A673 (cell line): ENCODE results near the gene KCNG2. TPM values are rescaled to one million over a fixed set of nuclear protein-coding genes. Genes with fewer than 3 reads are reported as not detected.

Experiments
- BruUV-seq: library from RNA; stranded (reverse); fragments of 400-500 nt; replicated peaks from 2 replicates; lab custom pipeline; 2021; lab: Mats Ljungman, UMichigan
- CTCF ChIA-PET: fragments of 300-600 bp; sonication (Branson Sonifier 250); formaldehyde crosslinking; loops from one replicate; lab custom pipeline; 2022; ENCODE audit warnings: antibody characterized with exemption; lab: Charles Lee
- POLR2A ChIA-PET: fragments of 300-600 bp; sonication (Branson Sonifier 250); formaldehyde crosslinking; loops from one replicate; lab custom pipeline; 2022; ENCODE audit warnings: antibody characterized with exemption; ENCODE audit not compliant: low non-redundant PET; lab: Charles Lee
- DNase-seq: peaks from one replicate; pipeline ENCODE4 v3.0.0-alpha.2; 2015; ENCODE audit warnings: low spot score
- H3K27ac ChIP-seq: fragments of 200-600 bp; sonication (generic); 2 replicates; pipeline ENCODE4 v1.5.1; 2016; ENCODE audit warnings: mixed run types, low read depth, mild to moderate bottlenecking, mixed read lengths, antibody characterized with exemption, low read length; ENCODE audit not compliant: poor library complexity, severe bottlenecking
- H3K27me3 ChIP-seq: fragments of 200-600 bp; sonication (generic); replicated peaks from 2 replicates; pipeline ENCODE4 v1.6.1; 2017; ENCODE audit warnings: mixed run types, low read depth, mild to moderate bottlenecking, mixed read lengths, antibody characterized with exemption, low read length; ENCODE audit not compliant: insufficient read depth, poor library complexity
- H3K36me3 ChIP-seq: fragments of 200-600 bp; sonication (generic); 2 replicates; pipeline ENCODE4 v1.6.1; 2016; ENCODE audit warnings: mixed run types, mild to moderate bottlenecking, mixed read lengths, antibody characterized with exemption, low read length; ENCODE audit not compliant: insufficient read depth, poor library complexity, severe bottlenecking
- H3K4me1 ChIP-seq: fragments of 200-600 bp; sonication (generic); 2 replicates; pipeline ENCODE4 v1.6.1; 2017; ENCODE audit warnings: mixed run types, mild to moderate bottlenecking, mixed read lengths, antibody characterized with exemption, low read length; ENCODE audit not compliant: insufficient read depth, poor library complexity, severe bottlenecking
- H3K4me3 ChIP-seq: fragments of 200-600 bp; sonication (generic); 2 replicates; pipeline ENCODE4 v1.5.1; 2016; ENCODE audit warnings: low read depth, mixed run types, mild to moderate bottlenecking, mixed read lengths, low read length; ENCODE audit not compliant: poor library complexity, severe bottlenecking
- H3K9me3 ChIP-seq: fragments of 200-600 bp; sonication (generic); 2 replicates; pipeline ENCODE4 v1.6.1; 2016; ENCODE audit warnings: mixed run types, low read depth, mild to moderate bottlenecking, mixed read lengths, antibody characterized with exemption, low read length; ENCODE audit not compliant: poor library complexity, severe bottlenecking
- EZH2 ChIP-seq: fragments of 200-600 bp; sonication (generic); IDR thresholded peaks from 2 replicates; pipeline ENCODE4 v1.6.1; 2017; ENCODE audit warnings: borderline replicate concordance, low read depth, mild to moderate bottlenecking, mixed read lengths, antibody characterized with exemption, low read length; ENCODE audit not compliant: poor library complexity, severe bottlenecking
- intact Hi-C: fragments of 100-400 bp; cut with micrococcal nuclease; formaldehyde crosslinking; loops from one replicate; pipeline ENCODE4 v1.10.0; 2022; ENCODE audit not compliant: unreplicated experiment
- total RNA-seq: library from RNA; stranded (reverse); gene quantifications from 2 replicates; pipeline ENCODE4 v1.2.3, GENCODE V29; 2021
- TF ChIP-seq, protein P1 (sequence below): fragments of 300-800, 200-600 bp; sonication (generic); conservative IDR thresholded peaks from 2 replicates; pipeline ENCODE4 v1.5.1; 2017; ENCODE audit warnings: low read depth, mild to moderate bottlenecking, antibody characterized with exemption, low read length, moderate library complexity, mixed read lengths

KCNG2 gene
- total RNA-seq, 1 experiment from 2014 or later, result not detected

DNA sequence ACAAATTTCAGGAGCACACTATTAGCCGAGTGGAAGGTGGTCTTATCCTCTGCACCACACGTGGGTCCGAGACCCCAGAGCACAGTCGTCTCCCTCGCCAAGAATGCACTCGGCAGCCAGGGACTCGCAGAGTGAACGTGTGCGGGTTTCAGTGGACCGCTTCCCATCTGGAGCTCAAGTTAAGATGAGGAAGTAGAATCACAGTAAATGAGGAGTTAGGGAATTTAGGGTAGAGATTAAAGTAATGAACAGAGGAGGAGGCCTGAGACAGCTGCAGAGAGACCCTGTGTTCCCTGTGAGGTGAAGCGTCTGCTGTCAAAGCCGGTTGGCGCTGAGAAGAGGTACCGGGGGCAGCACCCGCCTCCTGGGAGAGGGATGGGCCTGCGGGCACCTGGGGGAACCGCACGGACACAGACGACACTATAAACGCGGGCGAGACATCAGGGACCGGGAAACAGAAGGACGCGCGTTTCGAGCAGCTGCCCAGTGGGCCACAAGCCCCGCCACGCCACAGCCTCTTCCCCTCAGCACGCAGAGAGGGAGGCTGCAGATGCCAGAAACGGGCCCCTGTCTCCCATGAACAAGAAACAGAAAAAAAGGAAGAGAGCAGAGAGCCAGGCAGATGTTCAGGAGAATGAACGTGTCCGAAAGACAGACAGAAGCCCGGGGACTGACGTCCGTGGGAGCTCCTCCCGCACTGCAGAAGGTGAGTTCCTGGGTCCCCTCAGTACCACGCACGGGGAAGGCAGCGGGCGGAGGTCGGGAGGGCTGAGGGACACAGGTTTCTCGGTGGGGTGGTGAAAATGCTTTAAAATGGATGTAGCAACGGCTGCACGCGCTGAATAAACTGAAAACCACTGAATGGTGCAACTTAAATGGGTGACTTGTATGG is 5.4 kb upstream of the KCNG2 start:
- intact Hi-C loops, result loop anchor here (10.0 kb wide), 2 partner anchors 162 to 362 kb away; partner anchors contain the start of gene SLC66A2
- DNase-seq, result no peak
- H3K27me3 ChIP-seq, result peaks cover 49% of the 10 kb centered on the region
- no peaks in the 10 kb centered on the region for H3K36me3 ChIP-seq
- no TSS peak for BruUV-seq
- POLR2A ChIA-PET, result no interaction called here
- no peaks in the 10 kb centered on the region for H3K4me1 ChIP-seq
- H3K4me3 ChIP-seq, result no peak overlapping the region
- TF ChIP-seq EZH2, result no peak
- TF ChIP-seq, protein P1, sequence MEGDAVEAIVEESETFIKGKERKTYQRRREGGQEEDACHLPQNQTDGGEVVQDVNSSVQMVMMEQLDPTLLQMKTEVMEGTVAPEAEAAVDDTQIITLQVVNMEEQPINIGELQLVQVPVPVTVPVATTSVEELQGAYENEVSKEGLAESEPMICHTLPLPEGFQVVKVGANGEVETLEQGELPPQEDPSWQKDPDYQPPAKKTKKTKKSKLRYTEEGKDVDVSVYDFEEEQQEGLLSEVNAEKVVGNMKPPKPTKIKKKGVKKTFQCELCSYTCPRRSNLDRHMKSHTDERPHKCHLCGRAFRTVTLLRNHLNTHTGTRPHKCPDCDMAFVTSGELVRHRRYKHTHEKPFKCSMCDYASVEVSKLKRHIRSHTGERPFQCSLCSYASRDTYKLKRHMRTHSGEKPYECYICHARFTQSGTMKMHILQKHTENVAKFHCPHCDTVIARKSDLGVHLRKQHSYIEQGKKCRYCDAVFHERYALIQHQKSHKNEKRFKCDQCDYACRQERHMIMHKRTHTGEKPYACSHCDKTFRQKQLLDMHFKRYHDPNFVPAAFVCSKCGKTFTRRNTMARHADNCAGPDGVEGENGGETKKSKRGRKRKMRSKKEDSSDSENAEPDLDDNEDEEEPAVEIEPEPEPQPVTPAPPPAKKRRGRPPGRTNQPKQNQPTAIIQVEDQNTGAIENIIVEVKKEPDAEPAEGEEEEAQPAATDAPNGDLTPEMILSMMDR, result no peak
- no peaks in the 10 kb centered on the region for H3K9me3 ChIP-seq
- no peak overlapping the region for H3K27ac ChIP-seq
- CTCF ChIA-PET, result interaction anchor here (0.5 kb wide), 1 partner anchor 159 kb away, joined by 3 read pairs; the partner anchor contains the start of gene SLC66A2

DNA sequence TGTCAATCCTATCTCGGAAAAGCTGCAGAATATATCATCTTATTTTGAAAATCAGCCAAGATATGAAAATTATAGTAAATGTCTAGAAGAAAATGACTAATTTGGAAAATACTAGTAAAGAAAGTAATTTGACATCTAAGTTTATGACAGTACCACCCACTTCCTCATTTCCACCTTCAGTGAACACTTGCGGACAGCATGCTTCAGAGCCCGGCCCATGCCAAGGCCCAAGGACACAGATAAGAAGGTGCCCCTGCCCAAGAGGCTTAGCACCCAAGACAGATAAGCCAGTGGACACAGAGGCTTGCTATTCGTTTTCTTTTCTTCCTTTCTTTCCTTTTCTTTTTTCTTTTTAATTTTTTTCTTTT is 4.8 kb upstream of the KCNG2 start:
- H3K4me3 ChIP-seq, result no peak overlapping the region
- ChIA-PET CTCF (no interaction called here), POLR2A (no interaction called here)
- no peak overlapping the region for H3K27ac ChIP-seq
- H3K4me1 ChIP-seq, result no peaks in the 10 kb centered on the region
- H3K27me3 ChIP-seq, result peaks cover 47% of the 10 kb centered on the region
- no peak for TF ChIP-seq EZH2
- TF ChIP-seq, protein P1, result no peak
- intact Hi-C loops, result loop anchor here (10.0 kb wide), 2 partner anchors 162 to 362 kb away; partner anchors contain the start of gene SLC66A2
- H3K9me3 ChIP-seq, result no peaks in the 10 kb centered on the region
- H3K36me3 ChIP-seq, result no peaks in the 10 kb centered on the region
- no TSS peak for BruUV-seq
- no peak for DNase-seq

DNA sequence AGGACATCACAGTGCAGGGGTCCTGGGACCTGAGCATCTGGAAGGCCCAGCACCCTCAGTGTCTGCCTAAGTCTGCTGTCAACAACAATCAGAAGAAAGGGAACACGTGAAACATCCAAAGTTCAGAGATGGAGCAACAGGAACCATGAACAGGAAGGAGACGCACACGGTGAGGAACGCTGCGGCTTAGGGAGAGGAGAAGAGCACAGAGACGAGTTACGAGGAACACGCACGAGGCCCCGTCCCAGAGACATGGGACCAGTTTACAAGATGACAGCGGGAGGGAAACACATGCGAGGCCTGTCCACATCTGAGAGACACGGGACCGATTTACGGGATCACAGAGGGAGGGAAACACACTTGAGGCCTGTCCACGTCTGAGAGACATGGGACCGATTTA is 2.9 kb upstream of the KCNG2 start:
- DNase-seq, result no peak
- no TSS peak for BruUV-seq
- Histone ChIP-seq H3K36me3 (no peaks in the 10 kb centered on the region), H3K4me1 (no peaks in the 10 kb centered on the region), H3K9me3 (no peaks in the 10 kb centered on the region), H3K27ac (no peak overlapping the region), H3K27me3 (peaks cover 52% of the 10 kb centered on the region), H3K4me3 (no peak overlapping the region)
- ChIA-PET POLR2A (no interaction called here), CTCF (no interaction called here)
- no peak for TF ChIP-seq EZH2
- TF ChIP-seq, protein P1, result no peak
- intact Hi-C loops, result loop anchor here (10.0 kb wide), 2 partner anchors 160 to 360 kb away; partner anchors contain the start of gene SLC66A2
